ENCODE measurements around the gene ALDH8A1.

ALDH8A1 gene

DNA sequence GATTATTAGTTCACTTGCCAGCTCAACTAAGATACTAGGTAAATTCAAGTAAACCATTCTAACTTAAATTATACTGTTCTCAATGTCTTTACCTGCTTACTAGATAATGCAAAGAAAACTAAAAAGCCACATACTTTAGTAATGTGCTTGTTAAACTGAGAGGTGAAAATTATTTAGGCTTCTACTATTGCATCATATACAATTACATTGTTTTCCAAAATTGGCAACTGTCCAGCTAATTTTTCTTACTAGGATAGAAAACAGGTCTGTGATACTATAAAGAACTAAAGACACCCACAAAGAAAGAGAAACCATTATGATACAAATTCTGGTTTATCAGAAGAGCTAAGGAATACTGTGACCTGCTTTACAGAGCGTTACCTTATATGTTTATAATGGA, 45.6 kb upstream of the ALDH8A1 start:
- Histone ChIP-seq H3K4me3 (ENCODE audit: low read length) (no peak overlapping the region), H3K4me2 (ENCODE audit: low read length) (no peak overlapping the region), H3F3A (ENCODE audit: control insufficient read depth, insufficient read depth) (no peaks in the 10 kb centered on the region), H3K27ac (ENCODE audit: low read depth, low read length) (no peak overlapping the region), H3K9me3 (ENCODE audit: control insufficient read depth, insufficient read depth, low read length) (no peaks in the 10 kb centered on the region), H3K79me2 (ENCODE audit: control insufficient read depth, low read length) (no peaks in the 10 kb centered on the region), H3K27me3 (ENCODE audit: control insufficient read depth, low read length) (no peaks in the 10 kb centered on the region), H3K36me3 (ENCODE audit: control insufficient read depth, low read length) (peaks cover 49% of the 10 kb centered on the region), H3K9me2 (replicated peaks; ENCODE audit: control insufficient read depth, low read length) (no peaks in the 10 kb centered on the region), H4K20me1 (ENCODE audit: control insufficient read depth, insufficient read depth, low read depth, low read length) (no peaks in the 10 kb centered on the region), H3K4me1 (ENCODE audit: control insufficient read depth, low read length) (no peaks in the 10 kb centered on the region)
- no peak for TF ChIP-seq CTCF (IDR thresholded peaks at IDR 0.05; ENCODE audit: low read depth, low read length, poor library complexity, severe bottlenecking)
- TF ChIP-seq EZH2phosphoT487 (IDR thresholded peaks at IDR 0.05; ENCODE audit: borderline replicate concordance, low read length): no peak

DNA sequence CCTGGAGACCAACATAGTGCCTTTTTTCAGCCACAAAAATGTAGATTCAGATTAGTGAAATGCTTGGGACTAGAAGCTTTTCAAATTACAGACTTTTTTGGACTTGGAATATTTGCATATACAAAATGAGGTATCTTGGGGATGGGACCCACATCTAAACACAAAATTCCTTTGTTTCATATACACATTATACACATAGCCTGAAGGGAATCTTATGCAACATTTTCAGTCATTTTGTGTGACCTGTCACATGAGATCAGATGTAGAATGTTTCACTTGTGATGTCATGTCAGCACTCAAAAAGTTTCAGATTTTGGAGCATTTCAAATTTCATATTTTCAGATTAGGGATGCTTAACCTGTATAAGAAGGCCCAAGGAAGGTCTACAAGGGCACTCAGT, 44.5 kb upstream of the ALDH8A1 start:
- Histone ChIP-seq H3K79me2 (ENCODE audit: control insufficient read depth, low read length) (no peaks in the 10 kb centered on the region), H3K36me3 (ENCODE audit: control insufficient read depth, low read length) (peaks cover 48% of the 10 kb centered on the region), H3K4me3 (ENCODE audit: low read length) (no peak overlapping the region), H3K4me1 (ENCODE audit: control insufficient read depth, low read length) (no peaks in the 10 kb centered on the region), H3K27ac (ENCODE audit: low read depth, low read length) (no peak overlapping the region), H3K27me3 (ENCODE audit: control insufficient read depth, low read length) (no peaks in the 10 kb centered on the region), H3K4me2 (ENCODE audit: low read length) (no peak overlapping the region), H3K9me3 (ENCODE audit: control insufficient read depth, insufficient read depth, low read length) (no peaks in the 10 kb centered on the region), H4K20me1 (ENCODE audit: control insufficient read depth, insufficient read depth, low read depth, low read length) (no peaks in the 10 kb centered on the region), H3K9me2 (replicated peaks; ENCODE audit: control insufficient read depth, low read length) (no peaks in the 10 kb centered on the region), H3F3A (ENCODE audit: control insufficient read depth, insufficient read depth) (no peaks in the 10 kb centered on the region)
- TF ChIP-seq CTCF (IDR thresholded peaks at IDR 0.05; ENCODE audit: low read depth, low read length, poor library complexity, severe bottlenecking) (no peak), EZH2phosphoT487 (IDR thresholded peaks at IDR 0.05; ENCODE audit: borderline replicate concordance, low read length) (no peak)

DNA sequence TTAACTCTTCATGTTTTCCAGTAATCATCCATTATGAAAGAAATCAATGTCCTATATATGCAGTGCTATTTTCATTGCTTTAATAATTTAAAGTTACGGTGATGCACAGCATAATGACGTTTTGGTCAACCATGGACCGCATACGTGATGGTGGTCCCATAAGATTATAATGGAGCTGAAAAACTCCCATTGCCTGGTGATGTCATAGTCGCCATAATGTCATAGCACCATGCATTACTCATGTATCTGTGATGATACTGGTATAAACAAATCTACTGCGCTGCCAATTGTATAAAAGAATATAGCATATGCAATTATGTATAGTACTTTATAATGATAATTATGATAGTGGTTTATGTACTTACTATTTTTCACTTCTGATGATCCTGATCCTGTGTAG, 42.3 kb upstream of the ALDH8A1 start:
- no peaks in the 10 kb centered on the region for H3F3A ChIP-seq (ENCODE audit: control insufficient read depth, insufficient read depth)
- no peak for TF ChIP-seq CTCF (IDR thresholded peaks at IDR 0.05; ENCODE audit: low read depth, low read length, poor library complexity, severe bottlenecking)
- no peak for TF ChIP-seq EZH2phosphoT487 (IDR thresholded peaks at IDR 0.05; ENCODE audit: borderline replicate concordance, low read length)
- H3K36me3 ChIP-seq (ENCODE audit: control insufficient read depth, low read length): peaks cover 50% of the 10 kb centered on the region
- no peaks in the 10 kb centered on the region for H3K4me1 ChIP-seq (ENCODE audit: control insufficient read depth, low read length)
- H3K27ac ChIP-seq (ENCODE audit: low read depth, low read length): no peak overlapping the region
- no peak overlapping the region for H3K4me3 ChIP-seq (ENCODE audit: low read length)
- no peaks in the 10 kb centered on the region for H3K27me3 ChIP-seq (ENCODE audit: control insufficient read depth, low read length)
- H3K9me2 ChIP-seq (replicated peaks; ENCODE audit: control insufficient read depth, low read length): no peaks in the 10 kb centered on the region
- H4K20me1 ChIP-seq (ENCODE audit: control insufficient read depth, insufficient read depth, low read depth, low read length): no peaks in the 10 kb centered on the region
- no peaks in the 10 kb centered on the region for H3K79me2 ChIP-seq (ENCODE audit: control insufficient read depth, low read length)
- H3K4me2 ChIP-seq (ENCODE audit: low read length): no peak overlapping the region
- no peaks in the 10 kb centered on the region for H3K9me3 ChIP-seq (ENCODE audit: control insufficient read depth, insufficient read depth, low read length)

GRCh38 chr6:134990262-134990661, 40.4 kb upstream of the ALDH8A1 start:
- H3K4me1 ChIP-seq (ENCODE audit: control insufficient read depth, low read length): no peaks in the 10 kb centered on the region
- peaks cover 48% of the 10 kb centered on the region for H3K36me3 ChIP-seq (ENCODE audit: control insufficient read depth, low read length)
- H4K20me1 ChIP-seq (ENCODE audit: control insufficient read depth, insufficient read depth, low read depth, low read length): no peaks in the 10 kb centered on the region
- H3K27ac ChIP-seq (ENCODE audit: low read depth, low read length): no peak overlapping the region
- H3K79me2 ChIP-seq (ENCODE audit: control insufficient read depth, low read length): no peaks in the 10 kb centered on the region
- TF ChIP-seq EZH2phosphoT487 (IDR thresholded peaks at IDR 0.05; ENCODE audit: borderline replicate concordance, low read length): no peak
- no peak for TF ChIP-seq CTCF (IDR thresholded peaks at IDR 0.05; ENCODE audit: low read depth, low read length, poor library complexity, severe bottlenecking)
- no peaks in the 10 kb centered on the region for H3K27me3 ChIP-seq (ENCODE audit: control insufficient read depth, low read length)
- no peak overlapping the region for H3K4me3 ChIP-seq (ENCODE audit: low read length)
- no peaks in the 10 kb centered on the region for H3K9me2 ChIP-seq (replicated peaks; ENCODE audit: control insufficient read depth, low read length)
- no peaks in the 10 kb centered on the region for H3K9me3 ChIP-seq (ENCODE audit: control insufficient read depth, insufficient read depth, low read length)
- peaks cover 3% of the 10 kb centered on the region; the same call in 1 of the 2 replicates for H3F3A ChIP-seq (ENCODE audit: control insufficient read depth, insufficient read depth)
- H3K4me2 ChIP-seq (ENCODE audit: low read length): no peak overlapping the region

All from DOHH2 (cell line).